ENCODE results near the gene SCLT1. TPM values are rescaled to one million over a fixed set of nuclear protein-coding genes. Genes with fewer than 3 reads are reported as not detected.

The SCLT1 gene
- polyA plus RNA-seq, 1 donor from 2014 or later, result 12.8 TPM

DNA sequence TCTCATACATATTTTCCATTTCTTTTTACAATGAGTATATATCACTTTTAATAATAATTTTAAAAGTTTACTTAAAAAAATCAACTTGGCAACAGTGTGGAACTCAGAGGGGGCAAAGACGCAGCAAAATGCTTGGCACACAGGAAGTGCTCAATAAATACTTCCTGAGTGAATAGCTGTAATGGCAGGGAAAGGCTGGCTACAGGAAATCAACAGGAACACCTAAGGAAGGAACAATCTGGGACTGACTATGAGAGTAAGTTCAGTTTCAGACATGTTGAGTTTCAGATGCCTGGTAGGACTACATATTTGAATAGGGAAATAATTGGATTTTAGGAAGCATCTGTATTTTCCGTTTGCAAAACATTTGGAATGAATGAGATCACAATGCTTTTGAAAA is 137.6 kb downstream of the SCLT1 start:
- H3K9ac ChIP-seq (ENCODE audit: low read length), result no peak overlapping the region

GRCh38 chr4:128954941-128955340 is 138.4 kb downstream of the SCLT1 start:
- H3K9me3 ChIP-seq (ENCODE audit: low read length), result no peaks in the 10 kb centered on the region
- no peaks in the 10 kb centered on the region for H4K20me1 ChIP-seq (ENCODE audit: insufficient read depth)

More for the DNA sequence above, 137.6 kb downstream of the SCLT1 start:
- Histone ChIP-seq H4K20me1 (ENCODE audit: insufficient read depth) (no peaks in the 10 kb centered on the region), H3K36me3 (ENCODE audit: insufficient read depth, low read length) (no peaks in the 10 kb centered on the region), H3K4me3 (ENCODE audit: low read length) (no peak overlapping the region), H2AFZ (ENCODE audit: low read depth, low read length) (no peak overlapping the region), H3K9me2 (ENCODE audit: insufficient read depth, low read length) (no peaks in the 10 kb centered on the region), H3K79me2 (replicated peaks; ENCODE audit: insufficient read depth, low read length) (no peaks in the 10 kb centered on the region), H3K9me3 (ENCODE audit: low read length) (no peaks in the 10 kb centered on the region), H3F3A (ENCODE audit: insufficient read depth, low read length, poor library complexity, severe bottlenecking) (no peaks in the 10 kb centered on the region), H3K27me3 (ENCODE audit: insufficient read depth, low read depth, low read length) (no peaks in the 10 kb centered on the region), H3K27ac (ENCODE audit: low read length) (no peak overlapping the region), H3K4me2 (ENCODE audit: low read length) (no peak overlapping the region)
- TF ChIP-seq EZH2 (IDR thresholded peaks at IDR 0.05; ENCODE audit: borderline replicate concordance, insufficient read depth, low read length, poor library complexity, severe bottlenecking) (no peak), TAF1 (IDR thresholded peaks at IDR 0.05; ENCODE audit: low read depth) (no peak), RAD21 (conservative IDR thresholded peaks at IDR 0.05) (no peak), POLR2AphosphoS5 (IDR thresholded peaks at IDR 0.05) (no peak), SMC3 (conservative IDR thresholded peaks at IDR 0.05; ENCODE audit: poor library complexity) (no peak), MXI1 (conservative IDR thresholded peaks at IDR 0.05; ENCODE audit: poor library complexity, severe bottlenecking) (no peak), CTCF (IDR thresholded peaks at IDR 0.05; ENCODE audit: poor library complexity, severe bottlenecking) (no peak)
- TF ChIP-seq, protein P1, sequence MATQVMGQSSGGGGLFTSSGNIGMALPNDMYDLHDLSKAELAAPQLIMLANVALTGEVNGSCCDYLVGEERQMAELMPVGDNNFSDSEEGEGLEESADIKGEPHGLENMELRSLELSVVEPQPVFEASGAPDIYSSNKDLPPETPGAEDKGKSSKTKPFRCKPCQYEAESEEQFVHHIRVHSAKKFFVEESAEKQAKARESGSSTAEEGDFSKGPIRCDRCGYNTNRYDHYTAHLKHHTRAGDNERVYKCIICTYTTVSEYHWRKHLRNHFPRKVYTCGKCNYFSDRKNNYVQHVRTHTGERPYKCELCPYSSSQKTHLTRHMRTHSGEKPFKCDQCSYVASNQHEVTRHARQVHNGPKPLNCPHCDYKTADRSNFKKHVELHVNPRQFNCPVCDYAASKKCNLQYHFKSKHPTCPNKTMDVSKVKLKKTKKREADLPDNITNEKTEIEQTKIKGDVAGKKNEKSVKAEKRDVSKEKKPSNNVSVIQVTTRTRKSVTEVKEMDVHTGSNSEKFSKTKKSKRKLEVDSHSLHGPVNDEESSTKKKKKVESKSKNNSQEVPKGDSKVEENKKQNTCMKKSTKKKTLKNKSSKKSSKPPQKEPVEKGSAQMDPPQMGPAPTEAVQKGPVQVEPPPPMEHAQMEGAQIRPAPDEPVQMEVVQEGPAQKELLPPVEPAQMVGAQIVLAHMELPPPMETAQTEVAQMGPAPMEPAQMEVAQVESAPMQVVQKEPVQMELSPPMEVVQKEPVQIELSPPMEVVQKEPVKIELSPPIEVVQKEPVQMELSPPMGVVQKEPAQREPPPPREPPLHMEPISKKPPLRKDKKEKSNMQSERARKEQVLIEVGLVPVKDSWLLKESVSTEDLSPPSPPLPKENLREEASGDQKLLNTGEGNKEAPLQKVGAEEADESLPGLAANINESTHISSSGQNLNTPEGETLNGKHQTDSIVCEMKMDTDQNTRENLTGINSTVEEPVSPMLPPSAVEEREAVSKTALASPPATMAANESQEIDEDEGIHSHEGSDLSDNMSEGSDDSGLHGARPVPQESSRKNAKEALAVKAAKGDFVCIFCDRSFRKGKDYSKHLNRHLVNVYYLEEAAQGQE (IDR thresholded peaks at IDR 0.05; ENCODE audit: borderline replicate concordance), result no peak

More at GRCh38 chr4:128954941-128955340, 138.4 kb downstream of the SCLT1 start:
- no peak overlapping the region for H3K4me3 ChIP-seq (ENCODE audit: low read length)
- no peak overlapping the region for H3K27ac ChIP-seq (ENCODE audit: low read length)
- no peak overlapping the region for H3K4me2 ChIP-seq (ENCODE audit: low read length)
- no peaks in the 10 kb centered on the region for H3F3A ChIP-seq (ENCODE audit: insufficient read depth, low read length, poor library complexity, severe bottlenecking)
- no peak for TF ChIP-seq RAD21 (conservative IDR thresholded peaks at IDR 0.05)
- TF ChIP-seq CTCF (IDR thresholded peaks at IDR 0.05; ENCODE audit: poor library complexity, severe bottlenecking), result no peak
- H3K79me2 ChIP-seq (replicated peaks; ENCODE audit: insufficient read depth, low read length), result no peaks in the 10 kb centered on the region
- H3K9ac ChIP-seq (ENCODE audit: low read length), result no peak overlapping the region
- H3K27me3 ChIP-seq (ENCODE audit: insufficient read depth, low read depth, low read length), result no peaks in the 10 kb centered on the region
- H3K9me2 ChIP-seq (ENCODE audit: insufficient read depth, low read length), result no peaks in the 10 kb centered on the region
- H3K36me3 ChIP-seq (ENCODE audit: insufficient read depth, low read length), result no peaks in the 10 kb centered on the region
- no peak overlapping the region for H2AFZ ChIP-seq (ENCODE audit: low read depth, low read length)

All from neural cell (in vitro differentiated cells).